ENCODE data around the gene CRTAP. TPM values are rescaled to one million over a fixed set of nuclear protein-coding genes. Genes with fewer than 3 reads are reported as not detected.

Gene CRTAP
- total and polyA plus RNA-seq, 2 of the 13 experiments (the other 11 are each of a cell fraction or from before 2014, with no cell fraction given) = 54.2 to 119 TPM

GRCh38 chr3:33117461-33117860 is 3.6 kb downstream of the CRTAP start (continued):
- TF ChIP-seq, protein P1, sequence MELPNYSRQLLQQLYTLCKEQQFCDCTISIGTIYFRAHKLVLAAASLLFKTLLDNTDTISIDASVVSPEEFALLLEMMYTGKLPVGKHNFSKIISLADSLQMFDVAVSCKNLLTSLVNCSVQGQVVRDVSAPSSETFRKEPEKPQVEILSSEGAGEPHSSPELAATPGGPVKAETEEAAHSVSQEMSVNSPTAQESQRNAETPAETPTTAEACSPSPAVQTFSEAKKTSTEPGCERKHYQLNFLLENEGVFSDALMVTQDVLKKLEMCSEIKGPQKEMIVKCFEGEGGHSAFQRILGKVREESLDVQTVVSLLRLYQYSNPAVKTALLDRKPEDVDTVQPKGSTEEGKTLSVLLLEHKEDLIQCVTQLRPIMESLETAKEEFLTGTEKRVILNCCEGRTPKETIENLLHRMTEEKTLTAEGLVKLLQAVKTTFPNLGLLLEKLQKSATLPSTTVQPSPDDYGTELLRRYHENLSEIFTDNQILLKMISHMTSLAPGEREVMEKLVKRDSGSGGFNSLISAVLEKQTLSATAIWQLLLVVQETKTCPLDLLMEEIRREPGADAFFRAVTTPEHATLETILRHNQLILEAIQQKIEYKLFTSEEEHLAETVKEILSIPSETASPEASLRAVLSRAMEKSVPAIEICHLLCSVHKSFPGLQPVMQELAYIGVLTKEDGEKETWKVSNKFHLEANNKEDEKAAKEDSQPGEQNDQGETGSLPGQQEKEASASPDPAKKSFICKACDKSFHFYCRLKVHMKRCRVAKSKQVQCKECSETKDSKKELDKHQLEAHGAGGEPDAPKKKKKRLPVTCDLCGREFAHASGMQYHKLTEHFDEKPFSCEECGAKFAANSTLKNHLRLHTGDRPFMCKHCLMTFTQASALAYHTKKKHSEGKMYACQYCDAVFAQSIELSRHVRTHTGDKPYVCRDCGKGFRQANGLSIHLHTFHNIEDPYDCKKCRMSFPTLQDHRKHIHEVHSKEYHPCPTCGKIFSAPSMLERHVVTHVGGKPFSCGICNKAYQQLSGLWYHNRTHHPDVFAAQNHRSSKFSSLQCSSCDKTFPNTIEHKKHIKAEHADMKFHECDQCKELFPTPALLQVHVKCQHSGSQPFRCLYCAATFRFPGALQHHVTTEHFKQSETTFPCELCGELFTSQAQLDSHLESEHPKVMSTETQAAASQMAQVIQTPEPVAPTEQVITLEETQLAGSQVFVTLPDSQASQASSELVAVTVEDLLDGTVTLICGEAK (IDR thresholded peaks at IDR 0.05) = no peak
- TF ChIP-seq, protein P1 (CRISPR knock-in tag; IDR thresholded peaks at IDR 0.05) = no peak
- no peak for TF ChIP-seq HIVEP1 (CRISPR knock-in tag; IDR thresholded peaks at IDR 0.05)
- no peak for TF ChIP-seq ZNF788 (CRISPR knock-in tag; IDR thresholded peaks at IDR 0.05; ENCODE audit: borderline replicate concordance)
- no peak for TF ChIP-seq ZSCAN21 (CRISPR knock-in tag; IDR thresholded peaks at IDR 0.05; ENCODE audit: borderline replicate concordance)
- TF ChIP-seq PHF8 (CRISPR knock-in tag; IDR thresholded peaks at IDR 0.05) = no peak
- no peak for TF ChIP-seq ZNF879 (CRISPR knock-in tag; IDR thresholded peaks at IDR 0.05)
- no peak for TF ChIP-seq SIX4 (CRISPR knock-in tag; IDR thresholded peaks at IDR 0.05)
- TF ChIP-seq RARA (CRISPR knock-in tag; IDR thresholded peaks at IDR 0.05) = no peak
- TF ChIP-seq ZNF292 (CRISPR knock-in tag; IDR thresholded peaks at IDR 0.05; ENCODE audit: borderline replicate concordance, low read depth) = no peak

Data from HepG2 (cell line).